Stomach (tissue), 4 donors: Measurements from ENCODE around the gene ZNF850.

Experiments
- CTCF ChIP-seq, 7 experiments: fragments of 450-650 bp in 4 of 7; fragments of 200-600 bp in 3 of 7; sonication (generic) in 3 of 7; IDR thresholded peaks; one replicate each; pipeline ENCODE4 v1.5.1; 2016 to 2019; ENCODE audit warnings: antibody characterized with exemption in 7 of 7, control low read depth in 2 of 7, mild to moderate bottlenecking in 1 of 7
- POLR2A ChIP-seq, 4 donors: fragments of 450-650 bp; IDR thresholded peaks; one replicate each; pipeline ENCODE4 v1.6.1; 2016; ENCODE audit warnings: antibody characterized with exemption in 4 of 4, control low read depth in 2 of 4, mild to moderate bottlenecking in 1 of 4, moderate library complexity in 1 of 4

GRCh38 chr19:36805364-36805763 is 32.8 kb upstream of the ZNF850 start:
- TF ChIP-seq CTCF (IDR thresholded peaks at IDR 0.05) (no peak), POLR2A (IDR thresholded peaks at IDR 0.05) (no peak)
